HCT116 (cell line): Measurements from ENCODE around the gene DLG5. TPM values are rescaled to one million over a fixed set of nuclear protein-coding genes. Genes with fewer than 3 reads are reported as not detected.

ENCODE experiments used
- ATAC-seq: fragments of 200-7000 bp; cut with Tn5 transposase; 2 replicates; pipeline ENCODE4 v1.9.1; 2020; ENCODE audit warnings: mild to moderate bottlenecking, moderate library complexity
- BruUV-seq: library from RNA; stranded (reverse); fragments of 400-500 nt; replicated peaks from 2 replicates; lab custom pipeline; 2021; lab: Mats Ljungman, UMichigan
- CTCF ChIA-PET: fragments of 300-600 bp; sonication (Branson Sonifier 250); formaldehyde crosslinking; loops from one replicate; lab custom pipeline; 2021; ENCODE audit warnings: antibody characterized with exemption; lab: Charles Lee
- POLR2A ChIA-PET: fragments of 300-600, 350-600 bp; sonication (Branson Sonifier 250); formaldehyde crosslinking; loops from one replicate; lab custom pipeline; 2021; ENCODE audit warnings: antibody characterized with exemption; lab: Charles Lee
- RAD21 ChIA-PET, 2 experiments: fragments of 300-600 bp; sonication (Branson Sonifier 250); formaldehyde crosslinking; loops; one replicate each; lab custom pipeline; 2023; ENCODE audit warnings: low total read pairs in 2 of 2; ENCODE audit not compliant: uncharacterized antibody in 2 of 2, unreplicated experiment in 2 of 2, low non-redundant PET in 1 of 2; lab: Charles Lee
- DNase-seq: peaks from one replicate; pipeline ENCODE4 v3.0.0-alpha.2; 2010; ENCODE audit warnings: low read depth, low spot score
- H2AFZ ChIP-seq: fragments of 200-600 bp; shearing (Covaris generic), sonication (generic); 2 replicates; pipeline ENCODE4 v1.6.1; 2017; ENCODE audit warnings: low read depth, mixed run types, mixed read lengths, antibody characterized with exemption, low read length; ENCODE audit not compliant: poor library complexity, severe bottlenecking
- H3K27ac ChIP-seq: 2 replicates; pipeline ENCODE4 v1.5.1; 2012; ENCODE audit warnings: low read depth, low read length
- H3K27me3 ChIP-seq: fragments of 200-600 bp; sonication (generic); 2 replicates; pipeline ENCODE4 v1.6.1; 2016; ENCODE audit warnings: mixed run types, low read length, mixed read lengths; ENCODE audit not compliant: insufficient read depth
- H3K36me3 ChIP-seq, 2 experiments: fragments of 200-500 bp in 1 of 2; fragments of 200-600 bp in 1 of 2; sonication (Bioruptor generic) in 1 of 2; sonication (generic) in 1 of 2; 2 replicates each; pipeline versions ENCODE4 v1.5.1 to v1.6.1; 2014 to 2016; ENCODE audit warnings: low read length in 2 of 2, inconsistent platforms in 1 of 2, mixed read lengths in 1 of 2, mixed run types in 1 of 2; ENCODE audit not compliant: insufficient read depth in 2 of 2, control insufficient read depth in 1 of 2
- H3K4me1 ChIP-seq, 2 experiments: fragments of 200-600 bp in 1 of 2; sonication (generic) in 1 of 2; 2 replicates each; pipeline versions ENCODE4 v1.5.1 to v1.6.1; 2012 to 2017; ENCODE audit warnings: low read length in 2 of 2, inconsistent platforms in 1 of 2, mild to moderate bottlenecking in 1 of 2, mixed read lengths in 1 of 2, mixed run types in 1 of 2, moderate library complexity in 1 of 2; ENCODE audit not compliant: insufficient read depth in 2 of 2, control insufficient read depth in 1 of 2
- H3K4me2 ChIP-seq: fragments of 200-600 bp; sonication (generic); 2 replicates; pipeline ENCODE4 v1.6.1; 2017; ENCODE audit warnings: mixed run types, low read length, mixed read lengths
- H3K4me3 ChIP-seq, 2 experiments: fragments of 200-600 bp in 1 of 2; sonication (generic) in 1 of 2; replicated peaks in 1 of 2; 2 replicates each; pipeline ENCODE4 v1.5.1; 2011 to 2016; ENCODE audit warnings: low read length in 2 of 2, control low read depth in 1 of 2, low read depth in 1 of 2, mild to moderate bottlenecking in 1 of 2, mixed read lengths in 1 of 2, mixed run types in 1 of 2
- H3K79me2 ChIP-seq: fragments of 200-600 bp; sonication (generic); 2 replicates; pipeline ENCODE4 v1.6.1; 2017; ENCODE audit warnings: mild to moderate bottlenecking, mixed run types, low read length, moderate library complexity, mixed read lengths; ENCODE audit not compliant: insufficient read depth
- H3K9ac ChIP-seq: fragments of 200-600 bp; sonication (generic); 2 replicates; pipeline ENCODE4 v1.6.1; 2016; ENCODE audit warnings: low read length, mixed read lengths
- H3K9me2 ChIP-seq: fragments of 200-600 bp; sonication (generic), shearing (Covaris generic); 2 replicates; pipeline ENCODE4 v1.6.1; 2017; ENCODE audit warnings: mixed run types, mild to moderate bottlenecking, moderate library complexity; ENCODE audit not compliant: insufficient read depth
- H3K9me3 ChIP-seq, 2 experiments: fragments of 200-500 bp in 1 of 2; fragments of 200-600 bp in 1 of 2; sonication (Bioruptor generic) in 1 of 2; sonication (generic) in 1 of 2; 2 replicates each; pipeline ENCODE4 v1.6.1; 2014 to 2017; ENCODE audit warnings: low read length in 2 of 2, mixed read lengths in 2 of 2, inconsistent platforms in 1 of 2, low read depth in 1 of 2, mild to moderate bottlenecking in 1 of 2, mixed run types in 1 of 2, moderate library complexity in 1 of 2; ENCODE audit not compliant: control insufficient read depth in 1 of 2, insufficient read depth in 1 of 2
- H4K20me1 ChIP-seq: fragments of 200-600 bp; sonication (generic), shearing (Covaris generic); 2 replicates; pipeline ENCODE4 v1.6.1; 2017; ENCODE audit warnings: mixed run types, mild to moderate bottlenecking, moderate library complexity; ENCODE audit not compliant: insufficient read depth
- CBX3 ChIP-seq: IDR thresholded peaks from 2 replicates; pipeline ENCODE4 v1.6.1; 2012; ENCODE audit warnings: low read depth
- CEBPB ChIP-seq: IDR thresholded peaks from 2 replicates; pipeline ENCODE4 v1.6.1; 2012; ENCODE audit warnings: low read depth
- EGR1 ChIP-seq: IDR thresholded peaks from 2 replicates; pipeline ENCODE4 v1.6.1; 2012; ENCODE audit warnings: low read depth
- ELF1 ChIP-seq: IDR thresholded peaks from 2 replicates; pipeline ENCODE4 v1.6.1; 2012; ENCODE audit warnings: low read depth, borderline replicate concordance
- EZH2 ChIP-seq: fragments of 200-600 bp; sonication (generic); IDR thresholded peaks from 2 replicates; pipeline ENCODE4 v1.6.1; 2017; ENCODE audit warnings: antibody characterized with exemption, mixed run types
- EZH2phosphoT487 ChIP-seq: fragments of 200-600 bp; IDR thresholded peaks from 2 replicates; pipeline ENCODE4 v1.6.1; 2018; ENCODE audit warnings: antibody characterized with exemption, borderline replicate concordance
- FOSL1 ChIP-seq: IDR thresholded peaks from 2 replicates; pipeline ENCODE4 v1.6.1; 2012; ENCODE audit warnings: low read depth
- JUND ChIP-seq: IDR thresholded peaks from 2 replicates; pipeline ENCODE4 v1.6.1; 2012
- POLR2A ChIP-seq: IDR thresholded peaks from 2 replicates; pipeline ENCODE4 v1.7.0; 2011; ENCODE audit warnings: borderline replicate concordance; ENCODE audit not compliant: insufficient read depth, insufficient read length; ENCODE audit errors: extremely low read depth
- POLR2AphosphoS5 ChIP-seq: IDR thresholded peaks from 2 replicates; pipeline ENCODE4 v1.6.1; 2011; ENCODE audit warnings: mild to moderate bottlenecking, low read depth, low read length, moderate library complexity
- SIN3A ChIP-seq: IDR thresholded peaks from 2 replicates; pipeline ENCODE4 v1.6.1; 2012; ENCODE audit warnings: low read depth
- SP1 ChIP-seq: IDR thresholded peaks from 2 replicates; pipeline ENCODE4 v1.6.1; 2012; ENCODE audit warnings: low read depth
- TCF7L2 ChIP-seq: IDR thresholded peaks from 2 replicates; pipeline ENCODE4 v1.7.0; 2011; ENCODE audit warnings: borderline replicate concordance, inconsistent platforms; ENCODE audit not compliant: insufficient read depth, insufficient read length; ENCODE audit errors: extremely low read depth
- intact Hi-C: fragments of 100-400 bp; cut with micrococcal nuclease; formaldehyde crosslinking; loops from 2 replicates; pipeline ENCODE4 v1.10.0; 2022
- total RNA-seq: library from RNA; stranded (reverse); gene quantifications from one replicate; pipeline ENCODE4 v1.2.1, GENCODE V29; 2021; ENCODE audit not compliant: unreplicated experiment
- TF ChIP-seq, protein P1 (sequence below): IDR thresholded peaks from 2 replicates; pipeline ENCODE4 v1.6.1; 2012; ENCODE audit warnings: low read depth
- TF ChIP-seq, protein P2 (sequence below): IDR thresholded peaks from 2 replicates; pipeline ENCODE4 v1.6.1; 2012
- TF ChIP-seq, protein P3 (sequence below), 3 experiments: fragments of 200-600 bp in 1 of 3; sonication (generic) in 1 of 3; IDR thresholded peaks in 2 of 3; conservative IDR thresholded peaks in 1 of 3; 2 replicates each; pipeline ENCODE4 v1.5.1; 2012 to 2017; ENCODE audit warnings: low read depth in 2 of 3, low read length in 2 of 3, antibody characterized with exemption in 1 of 3, borderline replicate concordance in 1 of 3, control low read depth in 1 of 3, mild to moderate bottlenecking in 1 of 3, mixed read lengths in 1 of 3, mixed run types in 1 of 3, moderate library complexity in 1 of 3; ENCODE audit not compliant: insufficient read depth in 1 of 3
- TF ChIP-seq, protein P4 (sequence below): IDR thresholded peaks from 2 replicates; pipeline ENCODE4 v1.6.1; 2012

The DLG5 gene
- total RNA-seq, 1 experiment from 2014 or later: 44.8 TPM

DNA sequence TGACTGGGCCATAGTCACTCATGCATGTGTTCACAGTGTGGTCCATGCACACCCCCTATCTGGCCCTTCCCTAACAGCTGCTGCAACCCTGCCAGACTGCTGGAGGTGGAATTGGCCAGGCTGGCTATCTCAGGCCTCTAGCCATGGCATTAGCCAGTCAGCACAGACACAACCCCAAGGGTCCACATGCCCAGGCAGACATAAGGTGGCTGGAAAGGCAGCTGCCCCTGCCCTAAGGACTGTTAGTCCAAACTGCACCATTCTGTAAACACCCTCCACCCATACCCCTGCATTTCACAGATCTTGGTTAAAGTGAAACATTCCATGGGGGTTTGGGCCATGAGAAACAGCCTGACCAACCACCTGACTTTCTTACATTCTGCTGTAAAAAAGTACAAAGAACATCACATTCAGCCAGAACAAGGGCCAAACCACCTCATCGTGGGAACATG lies 151.6 kb downstream of the DLG5 start:
- no peaks in the 10 kb centered on the region for H3K27me3 ChIP-seq
- CTCF ChIA-PET: no interaction called here
- POLR2A ChIA-PET: no interaction called here
- H2AFZ ChIP-seq: no peak overlapping the region
- no peaks in the 10 kb centered on the region for H3K36me3 ChIP-seq
- no peak overlapping the region for H3K4me3 ChIP-seq
- H3K9me3 ChIP-seq: peaks cover 0 to 12% of the 10 kb centered on the region in 2 experiments; a peak in 1 of 4 replicates
- no peaks in the 10 kb centered on the region for H3K4me1 ChIP-seq
- no peaks in the 10 kb centered on the region for H3K9me2 ChIP-seq
- TF ChIP-seq, protein P1, sequence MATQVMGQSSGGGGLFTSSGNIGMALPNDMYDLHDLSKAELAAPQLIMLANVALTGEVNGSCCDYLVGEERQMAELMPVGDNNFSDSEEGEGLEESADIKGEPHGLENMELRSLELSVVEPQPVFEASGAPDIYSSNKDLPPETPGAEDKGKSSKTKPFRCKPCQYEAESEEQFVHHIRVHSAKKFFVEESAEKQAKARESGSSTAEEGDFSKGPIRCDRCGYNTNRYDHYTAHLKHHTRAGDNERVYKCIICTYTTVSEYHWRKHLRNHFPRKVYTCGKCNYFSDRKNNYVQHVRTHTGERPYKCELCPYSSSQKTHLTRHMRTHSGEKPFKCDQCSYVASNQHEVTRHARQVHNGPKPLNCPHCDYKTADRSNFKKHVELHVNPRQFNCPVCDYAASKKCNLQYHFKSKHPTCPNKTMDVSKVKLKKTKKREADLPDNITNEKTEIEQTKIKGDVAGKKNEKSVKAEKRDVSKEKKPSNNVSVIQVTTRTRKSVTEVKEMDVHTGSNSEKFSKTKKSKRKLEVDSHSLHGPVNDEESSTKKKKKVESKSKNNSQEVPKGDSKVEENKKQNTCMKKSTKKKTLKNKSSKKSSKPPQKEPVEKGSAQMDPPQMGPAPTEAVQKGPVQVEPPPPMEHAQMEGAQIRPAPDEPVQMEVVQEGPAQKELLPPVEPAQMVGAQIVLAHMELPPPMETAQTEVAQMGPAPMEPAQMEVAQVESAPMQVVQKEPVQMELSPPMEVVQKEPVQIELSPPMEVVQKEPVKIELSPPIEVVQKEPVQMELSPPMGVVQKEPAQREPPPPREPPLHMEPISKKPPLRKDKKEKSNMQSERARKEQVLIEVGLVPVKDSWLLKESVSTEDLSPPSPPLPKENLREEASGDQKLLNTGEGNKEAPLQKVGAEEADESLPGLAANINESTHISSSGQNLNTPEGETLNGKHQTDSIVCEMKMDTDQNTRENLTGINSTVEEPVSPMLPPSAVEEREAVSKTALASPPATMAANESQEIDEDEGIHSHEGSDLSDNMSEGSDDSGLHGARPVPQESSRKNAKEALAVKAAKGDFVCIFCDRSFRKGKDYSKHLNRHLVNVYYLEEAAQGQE: no peak
- no peak for TF ChIP-seq SIN3A
- TF ChIP-seq POLR2A: no peak
- TF ChIP-seq EGR1: no peak
- TF ChIP-seq JUND: no peak
- TF ChIP-seq EZH2phosphoT487: no peak
- TF ChIP-seq ELF1: no peak
- TF ChIP-seq TCF7L2: no peak
- TF ChIP-seq FOSL1: no peak
- TF ChIP-seq, protein P2, sequence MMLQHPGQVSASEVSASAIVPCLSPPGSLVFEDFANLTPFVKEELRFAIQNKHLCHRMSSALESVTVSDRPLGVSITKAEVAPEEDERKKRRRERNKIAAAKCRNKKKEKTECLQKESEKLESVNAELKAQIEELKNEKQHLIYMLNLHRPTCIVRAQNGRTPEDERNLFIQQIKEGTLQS: no peak
- TF ChIP-seq EZH2: no peak
- TF ChIP-seq SP1: no peak
- TF ChIP-seq, protein P3, sequence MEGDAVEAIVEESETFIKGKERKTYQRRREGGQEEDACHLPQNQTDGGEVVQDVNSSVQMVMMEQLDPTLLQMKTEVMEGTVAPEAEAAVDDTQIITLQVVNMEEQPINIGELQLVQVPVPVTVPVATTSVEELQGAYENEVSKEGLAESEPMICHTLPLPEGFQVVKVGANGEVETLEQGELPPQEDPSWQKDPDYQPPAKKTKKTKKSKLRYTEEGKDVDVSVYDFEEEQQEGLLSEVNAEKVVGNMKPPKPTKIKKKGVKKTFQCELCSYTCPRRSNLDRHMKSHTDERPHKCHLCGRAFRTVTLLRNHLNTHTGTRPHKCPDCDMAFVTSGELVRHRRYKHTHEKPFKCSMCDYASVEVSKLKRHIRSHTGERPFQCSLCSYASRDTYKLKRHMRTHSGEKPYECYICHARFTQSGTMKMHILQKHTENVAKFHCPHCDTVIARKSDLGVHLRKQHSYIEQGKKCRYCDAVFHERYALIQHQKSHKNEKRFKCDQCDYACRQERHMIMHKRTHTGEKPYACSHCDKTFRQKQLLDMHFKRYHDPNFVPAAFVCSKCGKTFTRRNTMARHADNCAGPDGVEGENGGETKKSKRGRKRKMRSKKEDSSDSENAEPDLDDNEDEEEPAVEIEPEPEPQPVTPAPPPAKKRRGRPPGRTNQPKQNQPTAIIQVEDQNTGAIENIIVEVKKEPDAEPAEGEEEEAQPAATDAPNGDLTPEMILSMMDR (IDR thresholded peaks at IDR 0.05 in 2 of 3, conservative IDR thresholded peaks at IDR 0.05 in 1 of 3; ENCODE audit: borderline replicate concordance in 1 of 3, insufficient read depth in 1 of 3, low read depth in 2 of 3, low read length in 2 of 3): no peak
- TF ChIP-seq, protein P4, sequence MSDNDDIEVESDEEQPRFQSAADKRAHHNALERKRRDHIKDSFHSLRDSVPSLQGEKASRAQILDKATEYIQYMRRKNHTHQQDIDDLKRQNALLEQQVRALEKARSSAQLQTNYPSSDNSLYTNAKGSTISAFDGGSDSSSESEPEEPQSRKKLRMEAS: no peak
- no peak for TF ChIP-seq CEBPB
- no peak for TF ChIP-seq CBX3
- TF ChIP-seq POLR2AphosphoS5: no peak
- ATAC-seq (no peak), DNase-seq (no peak)
- no peak overlapping the region for H3K9ac ChIP-seq
- H3K4me2 ChIP-seq: no peak overlapping the region
- BruUV-seq: no TSS peak
- intact Hi-C loops: no loop called here
- RAD21 ChIA-PET: no interaction called here
- no peaks in the 10 kb centered on the region for H3K79me2 ChIP-seq
- no peak overlapping the region for H3K27ac ChIP-seq
- no peaks in the 10 kb centered on the region for H4K20me1 ChIP-seq
